ENCODE data around the gene CISD2. TPM values are rescaled to one million over a fixed set of nuclear protein-coding genes. Genes with fewer than 3 reads are reported as not detected.
"Not testable (repeated sequence)": the region's sequence is repeated elsewhere in the genome, so short reads cannot be mapped to it uniquely, and the experiment has no call there.

CISD2 gene
- total RNA-seq, 1 donor: 11.0 TPM

GRCh38 chr4:102849579-102850104 is 19.1 kb upstream of the CISD2 start:
- DNase-seq (ENCODE audit: low read depth in 2 of 3, low spot score in 2 of 3): no peak

- no peak for DNase-seq (ENCODE audit: low read depth in 2 of 3, low spot score in 2 of 3)
Measured at GRCh38 chr4:102850370-102850769, 18.4 kb upstream of the CISD2 start.

- DNase-seq (ENCODE audit: low read depth in 2 of 3, low spot score in 2 of 3): no peak
Measured at GRCh38 chr4:102858828-102859464, 9.8 kb upstream of the CISD2 start.

- no peak for DNase-seq (ENCODE audit: low read depth in 2 of 3, low spot score in 2 of 3)
Measured at GRCh38 chr4:102860611-102861324, 8.0 kb upstream of the CISD2 start.

GRCh38 chr4:102862016-102862415 is 6.8 kb upstream of the CISD2 start:
- DNase-seq (ENCODE audit: low read depth in 2 of 3, low spot score in 2 of 3): peak in 1 of 3 donors; percentile 61

DNA sequence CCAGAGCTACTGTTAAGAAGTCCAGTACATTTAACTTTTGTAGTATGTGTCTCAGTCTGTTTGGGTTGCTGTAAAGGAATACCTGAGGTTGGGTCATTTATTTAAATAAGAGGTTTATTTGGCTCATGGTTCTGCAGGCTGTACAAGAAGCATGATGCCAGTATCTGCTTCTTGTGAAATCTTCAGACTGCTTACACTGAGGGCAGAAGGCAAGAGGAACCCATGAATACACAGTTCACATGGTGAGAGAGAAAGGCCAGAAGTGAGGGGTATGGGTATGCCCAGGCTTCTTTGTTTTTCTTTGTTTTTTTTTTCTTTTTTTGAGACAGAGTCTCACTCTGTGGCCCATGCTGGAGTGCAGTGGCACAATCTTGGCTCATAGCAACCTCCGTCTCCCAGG is 6.0 kb upstream of the CISD2 start:
- DNase-seq (ENCODE audit: low read depth in 2 of 3, low spot score in 2 of 3): no peak

DNA sequence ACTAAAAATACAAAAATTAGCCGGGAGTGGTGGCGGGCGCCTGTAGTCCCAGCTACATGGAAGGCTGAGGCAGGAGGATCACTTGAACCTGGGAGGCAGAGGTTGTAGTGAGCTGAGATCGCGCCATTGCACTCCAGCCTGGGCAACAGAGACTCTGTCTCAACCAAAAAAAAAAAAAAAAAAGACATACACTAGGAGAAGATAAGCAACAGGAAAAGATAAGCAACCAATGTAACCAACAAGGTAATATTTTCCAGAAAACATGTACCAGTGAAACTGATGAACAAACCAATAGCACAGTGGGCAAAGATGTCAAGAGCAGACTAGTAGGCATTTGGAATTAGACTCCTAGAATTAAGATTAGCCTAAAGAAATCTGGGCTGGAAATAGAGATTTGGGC is 3.5 kb upstream of the CISD2 start:
- DNase-seq (ENCODE audit: low read depth in 2 of 3, low spot score in 2 of 3): not testable (repeated sequence)

DNA sequence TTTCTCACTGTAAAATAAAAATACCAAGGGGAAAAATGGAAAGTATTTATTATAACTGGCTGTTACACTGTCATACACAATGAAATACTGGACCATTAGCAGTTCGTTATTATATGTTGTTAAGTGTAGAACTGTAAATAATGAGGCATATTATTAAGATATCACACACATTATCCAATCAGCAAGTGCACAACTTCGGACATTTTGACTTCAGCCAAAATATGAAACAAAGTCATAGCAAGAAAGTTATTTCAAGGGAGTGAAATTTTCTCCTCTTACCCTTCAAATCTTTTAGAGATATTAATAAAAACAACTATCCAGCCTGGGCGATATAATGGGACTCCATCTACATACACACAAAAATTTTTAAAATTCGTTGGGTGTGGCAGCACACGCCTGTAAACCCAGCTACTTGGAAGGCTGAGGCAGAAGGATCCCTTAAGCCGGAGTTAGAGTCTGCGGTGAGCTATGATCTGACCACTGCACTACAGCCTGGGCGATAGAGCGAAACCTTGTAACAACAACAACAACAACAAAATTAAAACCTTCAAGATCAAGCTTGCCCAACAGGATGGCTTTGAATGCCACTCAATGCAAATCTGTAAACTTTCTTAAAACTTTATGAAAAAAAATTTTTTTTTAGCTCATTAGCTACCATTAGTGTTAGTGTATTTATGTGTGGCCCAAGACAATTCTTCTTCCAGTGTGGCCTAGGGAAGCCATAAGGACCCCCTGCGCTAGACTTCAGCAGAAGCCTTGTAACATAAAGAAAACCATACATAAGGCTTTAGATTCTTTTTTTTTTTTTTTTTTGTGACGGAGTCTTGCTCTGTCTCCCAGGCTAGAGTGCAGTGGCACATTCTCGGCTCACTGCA is 1.3 kb upstream of the CISD2 start:
- no peak for DNase-seq (ENCODE audit: low read depth in 2 of 3, low spot score in 2 of 3)

DNA sequence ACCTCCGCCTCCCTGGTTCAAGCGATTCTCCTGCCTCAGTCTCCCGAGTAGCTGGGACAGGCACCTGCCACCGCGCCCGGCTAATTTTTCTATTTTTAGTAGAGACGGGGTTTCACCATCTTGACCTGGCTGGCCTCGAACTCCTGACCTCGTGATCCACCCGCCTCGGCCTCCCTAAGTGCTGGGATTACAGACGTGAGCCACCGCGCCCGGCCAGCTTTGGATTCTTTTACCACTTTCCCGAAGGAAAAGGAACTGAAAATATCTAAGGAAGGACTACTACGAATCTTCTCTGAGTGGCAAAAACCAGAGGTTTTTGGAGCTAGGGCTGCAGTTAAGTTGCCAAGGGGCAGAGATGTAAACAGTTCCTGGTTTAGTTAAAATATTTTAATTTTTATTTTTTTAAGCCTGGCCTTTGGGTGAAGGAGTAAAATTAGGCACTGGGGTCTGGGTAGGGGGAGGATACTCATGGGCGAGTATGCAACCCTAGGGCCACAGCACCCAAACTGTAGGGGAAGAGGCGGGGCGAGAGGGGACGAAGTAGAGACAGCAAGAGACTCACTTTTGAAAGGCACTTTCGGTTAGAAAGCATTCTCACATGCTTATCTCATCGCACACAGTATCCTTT is 525 bp upstream of the CISD2 start:
- no peak for DNase-seq (ENCODE audit: low read depth in 2 of 3, low spot score in 2 of 3)

DNA sequence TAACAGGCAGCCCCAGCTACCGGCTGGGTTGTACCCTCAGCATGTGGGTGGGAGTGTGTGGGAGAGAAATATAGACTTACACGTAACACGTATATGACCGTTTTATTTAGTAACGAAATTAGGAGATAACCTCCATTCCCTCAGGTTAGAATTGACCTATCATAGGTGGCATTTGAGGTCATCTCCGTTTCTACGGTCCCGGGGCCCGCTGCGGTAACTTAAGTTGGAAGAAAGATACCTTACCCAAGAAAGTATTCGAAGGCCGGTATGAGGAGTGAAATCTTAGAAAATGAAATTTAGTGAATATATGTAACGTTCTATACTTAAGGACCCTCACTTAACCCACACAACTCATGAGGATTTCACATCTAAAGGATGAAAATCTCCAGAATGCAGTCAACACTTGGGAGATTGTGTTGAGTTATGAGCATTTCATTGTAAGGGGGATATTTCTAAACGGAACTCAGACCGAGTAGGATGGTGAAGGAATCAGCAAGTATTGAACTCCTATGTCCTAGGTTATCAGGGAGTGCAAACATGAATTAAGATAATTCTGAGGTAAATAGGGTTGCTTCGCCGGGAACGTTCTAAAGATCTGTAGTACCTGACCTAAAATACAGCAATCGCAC is 891 bp downstream of the CISD2 start:
- no peak for DNase-seq (ENCODE audit: low read depth in 2 of 3, low spot score in 2 of 3)

GRCh38 chr4:102871772-102872171 is 3.0 kb downstream of the CISD2 start:
- peak in 2 of 3 donors; percentile 29 to 59 for DNase-seq (ENCODE audit: low read depth in 2 of 3, low spot score in 2 of 3)

GRCh38 chr4:102877477-102878106 is 8.8 kb downstream of the CISD2 start:
- not testable (repeated sequence) for DNase-seq (ENCODE audit: low read depth in 2 of 3, low spot score in 2 of 3)

DNA sequence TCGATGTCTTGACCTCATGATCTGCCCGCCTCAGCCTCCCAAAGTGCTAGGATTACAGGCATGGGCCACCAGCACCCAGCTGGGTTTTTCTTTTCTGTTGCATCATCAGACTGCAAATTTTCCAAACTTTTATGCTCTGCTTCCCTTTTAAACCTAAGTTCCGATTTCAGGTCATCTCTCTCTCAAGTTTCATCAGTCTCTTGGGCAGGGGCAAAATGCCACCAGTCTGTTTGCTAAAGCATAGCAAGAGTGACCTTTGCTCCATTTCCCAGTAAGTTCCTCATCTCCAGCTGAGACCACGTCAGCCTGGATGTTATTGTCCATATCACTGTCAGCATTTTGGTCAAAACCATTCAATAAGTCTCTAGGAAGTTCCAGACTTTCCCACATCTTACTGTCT is 9.6 kb downstream of the CISD2 start:
- DNase-seq (ENCODE audit: low read depth in 2 of 3, low spot score in 2 of 3): not testable (repeated sequence)

GRCh38 chr4:102878901-102879300 is 10.1 kb downstream of the CISD2 start:
- no peak for DNase-seq (ENCODE audit: low read depth in 2 of 3, low spot score in 2 of 3)

- no peak for DNase-seq (ENCODE audit: low read depth in 2 of 3, low spot score in 2 of 3)
Measured at GRCh38 chr4:102881343-102881742, 12.6 kb downstream of the CISD2 start.

- DNase-seq (ENCODE audit: low read depth in 2 of 3, low spot score in 2 of 3): no peak
Measured at GRCh38 chr4:102883278-102883677, 14.5 kb downstream of the CISD2 start.

- DNase-seq (ENCODE audit: low read depth in 2 of 3, low spot score in 2 of 3): not testable (repeated sequence)
Measured at GRCh38 chr4:102888570-102888969, 19.8 kb downstream of the CISD2 start.

GRCh38 chr4:102889866-102890265 is 21.1 kb downstream of the CISD2 start:
- DNase-seq (ENCODE audit: low read depth in 2 of 3, low spot score in 2 of 3): not testable (repeated sequence)

DNA sequence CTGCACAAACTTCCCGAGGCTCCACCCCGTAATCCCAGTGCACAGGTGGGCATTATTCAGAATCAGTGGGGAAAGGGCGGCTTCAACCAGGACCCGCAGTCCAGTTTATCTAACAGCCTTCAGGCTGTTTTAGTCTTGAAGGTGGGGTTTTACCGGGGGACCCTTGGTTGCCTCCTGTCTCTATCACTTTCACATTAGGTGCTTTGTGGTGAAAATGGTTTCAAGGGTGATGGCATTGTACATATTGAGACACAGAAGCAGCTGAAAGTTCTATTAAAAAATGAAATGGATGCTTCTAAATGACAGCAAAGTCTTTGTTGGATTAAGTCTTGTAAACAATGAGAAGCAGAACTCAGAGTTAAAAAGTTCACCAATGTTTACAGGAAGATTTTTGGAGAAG is 27.8 kb downstream of the CISD2 start:
- DNase-seq (ENCODE audit: low read depth in 2 of 3, low spot score in 2 of 3): not testable (repeated sequence)

DNA sequence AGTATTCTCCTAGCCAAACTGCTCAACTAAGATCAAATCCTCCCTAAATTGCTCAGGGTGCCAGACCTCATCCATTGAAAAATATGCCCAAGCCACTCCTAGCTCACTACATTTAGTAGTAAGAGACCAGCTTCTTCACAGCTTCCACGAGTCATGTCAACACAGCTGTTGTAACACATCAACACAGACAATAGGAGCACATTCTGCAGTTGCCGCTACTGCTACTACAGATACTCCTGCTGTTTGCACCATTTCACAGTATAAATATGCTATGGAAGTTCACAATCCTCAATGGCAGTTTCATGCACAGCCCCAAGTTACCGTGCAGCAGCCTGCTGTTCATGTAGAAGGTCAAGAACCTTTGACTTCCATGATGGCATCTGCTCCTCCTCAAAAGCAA is 28.8 kb downstream of the CISD2 start:
- not testable (repeated sequence) for DNase-seq (ENCODE audit: low read depth in 2 of 3, low spot score in 2 of 3)

All from hematopoietic multipotent progenitor cell (in vitro differentiated cells).